ENCODE measurements around the gene CYP4F22. TPM values are rescaled to one million over a fixed set of nuclear protein-coding genes. Genes with fewer than 3 reads are reported as not detected.

The CYP4F22 gene
- total and polyA plus RNA-seq, 2 of the 8 experiments (the other 6 are each of a cell fraction or from before 2014, with no cell fraction given), result not detected

- no peaks in the 10 kb centered on the region for H3K4me1 ChIP-seq (replicated peaks in 1 of 4; ENCODE audit: control insufficient read depth in 3 of 4, insufficient read depth in 4 of 4, low read length in 3 of 4)
- no peak overlapping the region for H4K91ac ChIP-seq (replicated peaks; ENCODE audit: insufficient read length, low read length)
- no peak overlapping the region for H2AFZ ChIP-seq (ENCODE audit: low read length)
- no peaks in the 10 kb centered on the region for H4K20me1 ChIP-seq (replicated peaks in 1 of 2; ENCODE audit: control insufficient read depth in 1 of 2, insufficient read depth in 2 of 2, low read length in 2 of 2)
- no peak overlapping the region for H2AK5ac ChIP-seq (ENCODE audit: low read depth, low read length)
- CTCF ChIA-PET (ENCODE audit: partially characterized antibody), result no interaction called here
- H3K27me3 ChIP-seq (replicated peaks in 1 of 4; ENCODE audit: control insufficient read depth in 3 of 4, extremely low read depth in 1 of 4, insufficient read depth in 3 of 4, low read length in 3 of 4), result no peaks in the 10 kb centered on the region
- H3K23ac ChIP-seq (ENCODE audit: insufficient read length), result no peak overlapping the region
- H2BK15ac ChIP-seq (ENCODE audit: low read length), result no peak overlapping the region
- no peak overlapping the region for H3K4me3 ChIP-seq (ENCODE audit: extremely low read depth in 1 of 4, insufficient read depth in 2 of 4, low read depth in 3 of 4, low read length in 4 of 4)
- POLR2A ChIA-PET (ENCODE audit: partially characterized antibody), result no interaction called here
- no peak overlapping the region for H4K8ac ChIP-seq (ENCODE audit: extremely low read depth, insufficient read depth, low read length)
- no peaks in the 10 kb centered on the region for H3K23me2 ChIP-seq (ENCODE audit: low read depth, low read length)
- H3K4me2 ChIP-seq (ENCODE audit: insufficient read depth in 1 of 2, low read depth in 2 of 2, low read length in 2 of 2), result no peak overlapping the region
- H3K9ac ChIP-seq (replicated peaks in 1 of 4; ENCODE audit: extremely low read depth in 1 of 4, low read depth in 3 of 4, low read length in 3 of 4), result no peak overlapping the region
- H3K27ac ChIP-seq (ENCODE audit: low read depth, low read length), result no peak overlapping the region
- WGBS, 2 experiments (ENCODE audit: extremely low coverage in 1 of 2, insufficient coverage in 1 of 2, insufficient read length in 1 of 2, insufficient replicate concordance in 2 of 2, low coverage in 1 of 2, low lambda C conversion rate in 2 of 2, missing lambda C conversion rate in 1 of 2), result 61% methylated on average over 6 of the region's 6 CpGs; no CpG with 5 or more reads in 1 of the 2 experiments
- no peaks in the 10 kb centered on the region for H3K36me3 ChIP-seq (ENCODE audit: control insufficient read depth in 2 of 4, insufficient read depth in 4 of 4, low read length in 3 of 4)
- H2BK12ac ChIP-seq (ENCODE audit: low read depth, low read length), result no peak overlapping the region
- no peak overlapping the region for H3K4ac ChIP-seq (replicated peaks; ENCODE audit: insufficient read length, low read depth, low read length)
- H3K56ac ChIP-seq (replicated peaks; ENCODE audit: insufficient read length, low read depth, low read length), result no peak overlapping the region
- FAIRE-seq (no peak), DNase-seq (ENCODE audit: low read depth in 1 of 2, low spot score in 2 of 2) (no peak)
- no peak for TF ChIP-seq CHD1 (IDR thresholded peaks at IDR 0.05; ENCODE audit: low read depth, low read length)
- TF ChIP-seq HDAC2 (IDR thresholded peaks at IDR 0.05; ENCODE audit: borderline replicate concordance in 1 of 2, low read depth in 2 of 2, low read length in 2 of 2), result no peak
- TF ChIP-seq CTBP2 (IDR thresholded peaks at IDR 0.05; ENCODE audit: borderline replicate concordance, insufficient read depth, insufficient read length, low read length), result no peak
- no peak for TF ChIP-seq PHF8 (conservative IDR thresholded peaks at IDR 0.05; ENCODE audit: low read depth, low read length)
- TF ChIP-seq EP300 (IDR thresholded peaks at IDR 0.05; ENCODE audit: borderline replicate concordance in 1 of 2, low read depth in 2 of 2, low read length in 2 of 2), result no peak
- no peak for TF ChIP-seq JUN (IDR thresholded peaks at IDR 0.05; ENCODE audit: low read depth, low read length)
- no peak for TF ChIP-seq CHD2 (IDR thresholded peaks at IDR 0.05; ENCODE audit: low read length)
- TF ChIP-seq RXRA (IDR thresholded peaks at IDR 0.05; ENCODE audit: insufficient read depth, low read depth, low read length), result no peak
- no peak for TF ChIP-seq RNF2 (IDR thresholded peaks at IDR 0.05; ENCODE audit: borderline replicate concordance, low read depth, low read length, missing control alignments, poor library complexity, severe bottlenecking)
- TF ChIP-seq KDM1A (IDR thresholded peaks at IDR 0.05; ENCODE audit: borderline replicate concordance, low read length), result no peak
- no peak for TF ChIP-seq GTF2F1 (IDR thresholded peaks at IDR 0.05; ENCODE audit: borderline replicate concordance, low read depth, low read length)
- no peak for TF ChIP-seq RFX5 (IDR thresholded peaks at IDR 0.05; ENCODE audit: borderline replicate concordance, low read depth, low read length)
- no peak for TF ChIP-seq CBX5 (IDR thresholded peaks at IDR 0.05; ENCODE audit: low read depth, low read length)
- no peak overlapping the region for H2BK5ac ChIP-seq (ENCODE audit: low read depth, low read length)
- H3K9me3 ChIP-seq (ENCODE audit: insufficient read depth in 2 of 2, low read depth in 1 of 2, low read length in 1 of 2), result peaks cover 38 to 52% of the 10 kb centered on the region in 2 experiments
- no peak overlapping the region for H2BK20ac ChIP-seq (ENCODE audit: low read length)
- no peaks in the 10 kb centered on the region for H3K79me2 ChIP-seq (ENCODE audit: control insufficient read depth in 1 of 2, insufficient read depth in 2 of 2, low read length in 2 of 2)
- no peaks in the 10 kb centered on the region for H3K79me1 ChIP-seq (ENCODE audit: low read depth, low read length)
- H2BK120ac ChIP-seq (replicated peaks; ENCODE audit: low read depth, low read length), result no peak overlapping the region
- no peak overlapping the region for H3K14ac ChIP-seq (ENCODE audit: insufficient read length)
- no peak overlapping the region for H3K18ac ChIP-seq (ENCODE audit: extremely low read depth, low read length)
- no peak overlapping the region for H4K5ac ChIP-seq (ENCODE audit: insufficient read length, low read depth, low read length)
Observed at GRCh38 chr19:15595069-15595468, 86.7 kb downstream of the CYP4F22 start.
